Inflammatory macrophage (primary cell): ENCODE results near the gene CYP19A1.
A peak's percentile ranks its signal among the peaks of the same experiment; 100 is the strongest.

Experiments used
- DNase-seq, 2 donors: peaks; one replicate each; pipeline ENCODE4 v3.0.0-alpha.2; 2020 to 2022

Gene CYP19A1

GRCh38 chr15:51253366-51253765 is 85.0 kb downstream of the CYP19A1 start:
- peak; percentile 82 to 95 for DNase-seq

GRCh38 chr15:51252671-51253070 is 85.7 kb downstream of the CYP19A1 start:
- DNase-seq, result peak; percentile 57 to 58

DNA sequence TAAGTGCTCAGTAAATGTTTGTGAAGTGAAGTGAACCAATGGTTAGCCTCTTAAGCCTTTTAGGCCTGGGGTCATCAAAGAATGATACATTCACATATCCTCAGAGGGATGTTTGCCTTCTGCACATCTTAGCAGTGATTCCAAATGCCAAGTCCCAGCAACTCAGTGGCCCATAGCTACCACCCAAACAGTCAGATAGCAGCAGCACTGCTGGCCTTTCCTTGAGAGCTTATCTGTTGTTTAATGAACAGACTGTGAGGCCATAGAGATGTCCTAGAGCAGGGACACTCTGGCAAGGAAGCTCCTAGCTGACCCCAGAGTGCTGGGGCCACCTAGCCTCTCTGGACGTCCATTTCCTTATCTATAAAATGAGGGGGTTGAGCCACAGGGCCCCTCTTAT is 86.8 kb downstream of the CYP19A1 start:
- no peak for DNase-seq

DNA sequence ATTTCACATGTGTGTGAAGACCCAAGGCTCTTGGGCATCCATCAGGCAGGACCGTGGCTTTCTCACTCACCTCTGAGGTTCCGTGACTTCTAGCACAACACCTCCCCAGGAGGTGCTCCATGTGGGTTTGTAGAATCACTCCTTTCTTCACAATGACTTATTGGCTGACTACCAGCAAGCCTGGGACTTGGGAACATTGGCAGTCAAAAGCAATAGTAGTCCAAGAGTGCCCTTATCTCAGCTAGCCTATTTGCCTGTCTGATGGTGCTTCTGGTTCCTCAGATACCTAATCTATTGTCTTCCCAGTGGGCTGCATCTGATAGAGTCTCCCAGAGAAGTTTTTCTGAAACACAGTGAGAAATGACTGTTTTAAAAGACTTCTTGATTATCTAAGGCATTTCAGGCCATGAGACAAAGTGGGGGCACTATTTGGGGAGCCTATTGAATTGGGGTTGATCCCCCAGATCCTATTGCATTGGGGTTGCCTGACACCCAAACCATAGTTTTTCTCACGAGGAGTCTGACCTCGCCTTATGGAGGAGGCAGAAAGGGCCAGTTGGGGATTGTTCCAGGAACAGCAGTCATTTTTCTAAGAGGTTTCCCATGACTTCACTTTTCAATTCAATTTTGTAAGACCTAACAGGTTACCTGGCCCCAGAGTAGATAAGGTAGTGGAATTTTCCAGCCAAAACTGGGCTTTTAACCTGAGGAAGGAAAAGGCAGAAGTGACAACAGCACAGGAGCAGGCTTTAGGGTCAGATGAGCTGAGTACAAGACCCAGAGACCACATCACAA is 88.0 kb downstream of the CYP19A1 start:
- DNase-seq, result no peak

- no peak for DNase-seq
These were observed 92.8 kb downstream of the CYP19A1 start for GRCh38 chr15:51245628-51246027.

- DNase-seq, result peak in 1 of 2 donors; percentile 63
These were observed 94.0 kb downstream of the CYP19A1 start for GRCh38 chr15:51244423-51244869.

DNA sequence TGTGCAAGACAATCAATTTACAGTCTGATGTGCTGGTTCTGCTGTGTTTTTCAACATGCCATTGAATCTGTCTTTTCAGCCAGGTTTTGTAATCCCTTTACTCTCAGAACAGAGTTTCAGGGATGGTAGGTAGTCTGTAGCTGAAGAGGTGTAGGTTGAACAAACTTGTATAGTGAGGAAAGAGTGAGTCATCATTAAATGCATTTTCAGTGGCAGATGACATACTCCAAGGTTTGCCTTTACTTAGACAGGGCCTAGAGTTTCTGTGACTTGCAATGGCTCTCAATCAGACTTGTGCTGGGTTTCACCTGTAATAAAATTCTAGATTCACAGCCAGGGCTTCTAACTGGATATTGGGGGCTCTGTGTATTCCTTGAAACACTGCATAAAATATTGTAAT is 94.6 kb downstream of the CYP19A1 start:
- DNase-seq, result no peak

DNA sequence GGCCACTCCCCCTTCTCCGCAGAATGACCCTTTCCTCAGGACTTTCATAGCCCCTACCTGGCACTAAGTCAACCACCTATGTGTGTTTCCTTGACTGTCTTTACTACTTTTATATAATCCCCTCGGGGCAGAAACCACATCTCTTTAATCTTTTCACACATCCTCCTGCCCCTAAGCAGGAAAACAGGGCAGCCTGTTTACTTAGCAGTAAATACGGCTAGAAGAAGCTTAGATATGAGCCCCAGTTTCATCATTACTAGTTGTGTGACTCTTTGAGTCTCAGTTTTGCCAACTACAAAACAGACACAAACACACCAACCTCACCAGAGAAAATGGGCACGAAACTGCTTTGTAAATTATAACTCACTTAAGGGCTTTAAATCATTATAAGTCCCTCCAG is 98.3 kb downstream of the CYP19A1 start:
- DNase-seq, result no peak

GRCh38 chr15:51237816-51238215 is 100.6 kb downstream of the CYP19A1 start:
- no peak for DNase-seq

DNA sequence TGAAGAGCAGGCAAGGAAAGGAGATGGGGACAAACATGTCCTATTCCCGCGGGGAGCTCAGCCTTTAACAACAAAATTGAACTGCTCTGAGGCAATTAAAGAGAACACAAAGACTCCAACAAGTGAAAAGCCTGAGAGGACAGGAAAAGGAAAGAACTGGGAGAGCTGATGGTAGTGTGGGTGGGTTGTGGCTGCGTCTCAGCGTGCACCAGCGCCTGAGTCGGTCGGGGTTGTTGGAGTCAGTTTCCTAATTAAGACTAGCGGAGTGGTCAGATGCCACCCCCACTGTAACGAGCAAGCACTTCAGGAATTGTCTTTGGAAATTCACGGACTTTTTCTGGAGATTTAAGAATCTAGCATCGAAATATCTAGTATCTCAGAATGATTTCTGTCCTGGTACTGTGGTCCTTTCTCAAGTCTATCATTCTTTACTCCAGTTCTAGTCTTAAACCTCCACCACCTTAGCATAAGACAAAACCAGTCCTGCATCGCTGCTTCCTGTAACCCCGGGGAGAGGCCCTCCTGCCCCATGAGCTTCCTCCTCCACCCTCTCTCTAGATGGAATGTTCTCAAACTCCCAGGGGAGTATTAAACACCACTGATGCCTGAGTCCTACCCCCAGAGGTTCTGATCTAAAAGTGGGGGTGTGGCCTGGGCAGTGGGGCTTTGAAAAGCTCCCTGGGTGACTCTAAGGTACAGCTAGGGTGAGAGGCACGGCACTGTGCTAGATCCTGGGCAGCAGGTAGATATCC is 104.0 kb downstream of the CYP19A1 start:
- peak in 1 of 2 donors; percentile 44 for DNase-seq

GRCh38 chr15:51232581-51232980 is 105.8 kb downstream of the CYP19A1 start:
- DNase-seq, result no peak

DNA sequence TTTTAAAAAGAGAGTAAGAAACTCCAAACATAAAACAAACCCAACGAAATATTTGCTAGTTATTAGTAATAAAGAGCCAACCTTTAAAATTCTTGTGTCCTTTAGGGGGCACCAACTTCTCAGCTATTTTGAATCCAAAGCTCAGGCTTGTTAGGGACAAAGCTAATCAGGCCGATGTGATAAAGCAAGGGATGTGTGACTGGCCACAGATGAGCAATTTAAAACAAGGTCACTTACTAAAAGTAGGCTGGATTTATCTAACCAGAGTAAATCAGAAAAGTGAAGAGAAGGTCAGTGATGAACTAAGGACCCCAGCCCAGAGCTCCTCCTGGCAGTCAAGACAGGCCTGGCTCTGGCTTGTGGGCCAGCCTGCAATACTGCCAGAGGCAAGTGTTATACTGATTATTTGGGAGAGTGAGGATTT is 108.5 kb downstream of the CYP19A1 start:
- DNase-seq, result peak; percentile 49 to 72

DNA sequence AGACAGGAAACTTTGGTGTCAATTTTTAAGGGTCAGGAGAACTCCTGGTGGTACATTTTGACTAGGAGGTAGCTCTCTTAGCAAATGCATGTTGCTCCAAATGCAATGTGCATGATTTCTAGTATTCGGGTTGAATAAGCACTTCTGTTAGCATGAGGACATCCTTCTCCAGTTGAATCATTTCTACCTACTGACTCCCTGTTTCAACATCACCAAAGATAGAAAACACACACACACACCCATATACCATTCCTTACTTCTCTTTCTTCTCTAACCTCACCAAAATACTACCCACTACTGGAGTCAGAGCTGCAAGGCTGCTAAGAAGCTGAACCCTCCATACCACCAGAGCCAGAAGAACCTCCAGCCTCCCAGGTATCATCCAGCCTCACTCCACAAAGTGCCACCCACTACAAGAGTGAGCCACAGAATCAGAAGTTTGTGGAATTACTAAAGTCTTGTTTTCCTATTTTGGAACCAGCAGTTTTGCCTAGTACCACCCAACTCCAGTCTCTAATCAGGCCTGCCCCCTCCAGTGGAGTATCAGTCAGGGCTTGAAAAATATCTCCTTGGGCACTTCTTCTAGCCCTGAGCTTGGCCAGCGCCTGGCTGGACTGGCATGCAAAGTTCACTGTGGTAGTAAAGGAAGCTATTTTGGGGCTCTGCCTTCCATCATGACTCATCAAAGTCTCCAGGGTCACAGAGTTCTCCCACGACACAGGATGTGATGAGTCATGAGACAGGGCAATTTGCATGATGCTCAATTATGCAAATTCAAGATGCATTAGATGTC is 110.3 kb downstream of the CYP19A1 start:
- DNase-seq, result peak; percentile 77 to 87

GRCh38 chr15:51226576-51227210 is 111.7 kb downstream of the CYP19A1 start:
- DNase-seq, result no peak

DNA sequence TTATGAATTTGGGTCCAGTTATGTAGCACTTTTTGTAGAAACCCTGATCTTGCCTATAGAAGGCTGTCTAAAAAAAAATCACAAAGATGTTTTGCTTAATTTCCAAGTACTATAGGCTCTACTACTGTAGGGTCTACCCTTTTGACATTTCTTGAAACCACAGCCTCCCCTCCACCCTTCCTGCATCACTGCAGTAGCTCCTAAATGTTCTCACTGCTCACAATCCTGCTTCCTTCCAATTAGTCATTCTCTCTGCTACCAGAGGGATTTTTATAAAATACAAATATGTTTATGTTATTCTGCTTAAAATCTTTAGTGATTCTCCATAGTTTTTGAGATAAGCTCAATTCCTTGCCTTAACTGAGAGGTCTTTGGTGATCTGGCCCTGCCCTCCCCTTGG is 114.0 kb downstream of the CYP19A1 start:
- no peak for DNase-seq

GRCh38 chr15:51223771-51224229 is 114.6 kb downstream of the CYP19A1 start:
- peak; percentile 77 to 81 for DNase-seq

GRCh38 chr15:51218299-51218938 is 120.0 kb downstream of the CYP19A1 start:
- no peak for DNase-seq

DNA sequence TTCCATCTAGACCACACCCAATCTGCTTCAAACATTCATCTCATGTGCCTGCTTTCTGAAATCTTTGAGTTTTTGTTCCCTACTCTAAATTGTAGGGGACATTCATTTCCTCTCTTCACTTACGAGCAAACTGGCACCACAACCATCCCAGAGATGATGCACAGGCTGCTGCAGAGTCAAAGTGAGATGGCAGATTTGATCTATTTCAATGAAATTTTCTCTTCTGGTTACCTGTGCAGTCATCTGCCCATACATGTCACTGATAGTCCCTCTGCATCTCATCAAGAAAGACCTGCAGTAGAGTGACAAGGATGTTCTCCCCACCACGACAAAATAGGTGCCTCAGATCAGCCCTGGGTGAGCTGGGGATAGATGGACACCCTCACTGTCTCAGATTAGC is 125.5 kb downstream of the CYP19A1 start:
- no peak for DNase-seq

GRCh38 chr15:51212239-51212638 is 126.2 kb downstream of the CYP19A1 start:
- DNase-seq, result no peak

DNA sequence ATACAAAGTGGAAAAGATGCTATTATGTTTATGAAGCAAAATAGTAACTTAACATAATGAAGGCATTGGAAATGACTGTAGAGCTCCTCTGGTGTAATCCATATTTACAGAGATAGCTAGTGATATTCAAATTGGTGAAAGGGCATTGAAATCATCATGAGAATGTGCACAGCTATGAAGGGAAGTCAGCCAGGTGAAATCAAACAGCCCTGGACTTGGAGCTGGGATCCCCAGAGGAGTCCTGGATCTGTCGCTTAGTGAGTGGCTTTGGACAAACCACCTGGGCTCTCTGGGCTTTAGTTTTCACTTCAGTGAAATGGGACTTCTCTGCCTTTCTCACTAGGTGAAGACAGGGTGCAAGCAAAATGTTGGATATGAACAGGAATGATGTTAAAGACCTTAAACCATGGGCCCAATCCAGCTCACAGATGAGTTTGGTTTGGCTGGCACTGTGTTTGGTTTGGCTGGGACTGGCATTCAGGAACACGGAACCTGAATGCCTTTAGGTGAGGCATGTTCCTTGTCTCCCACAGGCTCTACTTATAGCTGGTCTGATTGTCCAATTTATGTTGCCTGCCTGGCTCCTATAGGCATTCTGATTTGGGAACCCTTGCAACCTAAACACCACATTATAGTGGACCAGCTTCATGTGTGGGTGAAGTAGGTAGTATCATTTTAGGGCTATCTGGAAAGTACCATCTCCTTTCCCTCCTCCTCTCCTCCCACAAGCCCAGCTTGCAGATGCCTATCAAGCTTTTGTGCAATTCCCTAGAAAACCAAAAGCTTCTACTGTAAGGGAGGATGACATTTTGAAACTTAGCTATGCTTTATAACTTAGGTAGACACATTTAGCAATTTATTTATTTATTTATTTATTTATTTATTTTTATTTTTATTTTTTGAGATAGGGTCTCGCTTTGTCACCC is 133.1 kb downstream of the CYP19A1 start:
- DNase-seq, result peak in 1 of 2 donors; percentile 55

- no peak for DNase-seq
These were observed 134.6 kb downstream of the CYP19A1 start for GRCh38 chr15:51203797-51204196.
